ENCODE measurements around the gene SLC6A20. TPM values are rescaled to one million over a fixed set of nuclear protein-coding genes. Genes with fewer than 3 reads are reported as not detected.

Gene SLC6A20
- total RNA-seq, 1 experiment from 2014 or later: 0.09 TPM

GRCh38 chr3:45790596-45790995 lies 5.7 kb downstream of the SLC6A20 start:
- no peaks in the 10 kb centered on the region for H4K20me1 ChIP-seq (ENCODE audit: control insufficient read depth, insufficient read depth, insufficient read length)
- H3K4me1 ChIP-seq (ENCODE audit: insufficient read depth, low read length): no peaks in the 10 kb centered on the region
- H3K14ac ChIP-seq (ENCODE audit: insufficient read depth, low read length): no peak overlapping the region
- no peak overlapping the region for H4K91ac ChIP-seq (ENCODE audit: insufficient read length, low read depth, low read length)
- no peak overlapping the region for H3K56ac ChIP-seq (ENCODE audit: insufficient read length, low read depth, low read length)
- no peak overlapping the region for H2BK15ac ChIP-seq (ENCODE audit: low read depth, low read length)
- no peak overlapping the region for H2BK12ac ChIP-seq (ENCODE audit: insufficient read length, low read depth, low read length)
- H3K23me2 ChIP-seq (ENCODE audit: insufficient read length, low read depth, low read length, poor library complexity, severe bottlenecking): no peaks in the 10 kb centered on the region
- H3K4me2 ChIP-seq (ENCODE audit: insufficient read depth, insufficient read length, low read length): no peak overlapping the region
- DNase-seq: no peak
- no peak overlapping the region for H3K9ac ChIP-seq (ENCODE audit: extremely low read depth, insufficient read length, low read length)
- H3K23ac ChIP-seq (ENCODE audit: insufficient read length, low read depth, low read length): no peak overlapping the region
- Mint-ChIP-seq H3K27me3 (ENCODE audit: low read depth) (peaks cover 65% of the 10 kb centered on the region), H3K36me3 (ENCODE audit: insufficient read depth in 1 of 3, low read depth in 3 of 3) (peaks cover 0 to 17% (median 2%) of the 10 kb centered on the region in 3 experiments; a peak in 4 of 7 replicates), H3K4me1 (peaks cover 9 to 10% of the 10 kb centered on the region in 2 experiments), H3K27ac (no peak overlapping the region), H3K9me3 (peaks cover 11 to 22% of the 10 kb centered on the region in 2 experiments), H3K4me3 (no peak overlapping the region)
- H3K27ac ChIP-seq (ENCODE audit: insufficient read length, low read depth, low read length): no peak overlapping the region
- peaks cover 12% of the 10 kb centered on the region; the same call in 1 of the 2 replicates for H3K27me3 ChIP-seq (ENCODE audit: insufficient read depth, low read length)
- no peak overlapping the region for H2AK5ac ChIP-seq (ENCODE audit: insufficient read length, low read length)
- H4K5ac ChIP-seq (ENCODE audit: insufficient read length, low read depth, low read length): no peak overlapping the region
- H3K79me2 ChIP-seq (ENCODE audit: insufficient read depth, low read length): no peaks in the 10 kb centered on the region
- no peak overlapping the region for H4K8ac ChIP-seq (replicated peaks; ENCODE audit: insufficient read length, low read depth, low read length)
- no peak for TF ChIP-seq CTCF (conservative IDR thresholded peaks at IDR 0.05)
- no peak overlapping the region for H2BK120ac ChIP-seq (ENCODE audit: low read depth, low read length, poor library complexity, severe bottlenecking)
- no peak overlapping the region for H2BK5ac ChIP-seq (ENCODE audit: insufficient read length, low read length)
- H2BK20ac ChIP-seq (ENCODE audit: low read depth, low read length, poor library complexity, severe bottlenecking): no peak overlapping the region
- no peak overlapping the region for H3K18ac ChIP-seq (ENCODE audit: insufficient read length, low read depth, low read length)
- WGBS (ENCODE audit: extremely low coverage, insufficient read length, low lambda C conversion rate): no CpG with 5 or more reads among the region's 2 CpGs
- H3K4ac ChIP-seq (ENCODE audit: low read depth, low read length): no peak overlapping the region
- H2AFZ ChIP-seq (ENCODE audit: low read length): no peak overlapping the region
- H3T11ph ChIP-seq (ENCODE audit: low read length): no peak overlapping the region
- no peaks in the 10 kb centered on the region for H3K79me1 ChIP-seq (ENCODE audit: insufficient read depth, low read depth, low read length, poor library complexity, severe bottlenecking)
- no peaks in the 10 kb centered on the region for H3K9me3 ChIP-seq (ENCODE audit: control insufficient read depth, low read depth, low read length)
